ENCODE data around the gene CNOT3. TPM values are rescaled to one million over a fixed set of nuclear protein-coding genes. Genes with fewer than 3 reads are reported as not detected.

CNOT3 gene
- total and polyA plus RNA-seq, 9 of the 15 experiments (the other 6 are each of a cell fraction or from before 2014, with no cell fraction given): 0.27 to 60.4 (median 9.9) TPM

- TF ChIP-seq SAP30 (IDR thresholded peaks at IDR 0.05; ENCODE audit: borderline replicate concordance, insufficient read depth, low read depth, low read length, poor library complexity, severe bottlenecking) (peak; percentile 77), NCOR1 (IDR thresholded peaks at IDR 0.05) (no peak), NFIX (CRISPR knock-in tag; IDR thresholded peaks at IDR 0.05; ENCODE audit: low read depth) (no peak), MCM5 (IDR thresholded peaks at IDR 0.05; ENCODE audit: low read depth) (no peak), HBP1 (CRISPR knock-in tag; IDR thresholded peaks at IDR 0.05) (no peak), MYC (IDR thresholded peaks at IDR 0.05; ENCODE audit: low read depth, low read length) (peak; percentile 48; the same call in 1 of the 2 replicates), MYC (CRISPR knock-in tag; IDR thresholded peaks at IDR 0.05; ENCODE audit: borderline replicate concordance, low read depth) (no peak), TBL1XR1 (IDR thresholded peaks at IDR 0.05; ENCODE audit: low read length in 2 of 2) (no peak), TFAP4 (CRISPR knock-in tag; IDR thresholded peaks at IDR 0.05; ENCODE audit: borderline replicate concordance) (peak; percentile 57; the same call in 1 of the 2 replicates), ZBTB12 (CRISPR knock-in tag; IDR thresholded peaks at IDR 0.05) (no peak), ATF1 (CRISPR knock-in tag; IDR thresholded peaks at IDR 0.05) (no peak), ATF1 (tag; IDR thresholded peaks at IDR 0.05) (peak; percentile 24; the same call in 1 of the 2 replicates), MAX (CRISPR knock-in tag; IDR thresholded peaks at IDR 0.05) (peak; percentile 38; the same call in 1 of the 2 replicates), ZNF740 (CRISPR knock-in tag; IDR thresholded peaks at IDR 0.05) (peak; percentile 58; the same call in 1 of the 2 replicates), ZNF740 (tag; IDR thresholded peaks at IDR 0.05) (peak in 1 of 2 experiments; percentile 81; a peak in 2 of 4 replicates), NKRF (IDR thresholded peaks at IDR 0.05; ENCODE audit: borderline replicate concordance) (peak; percentile 98), STAT5A (IDR thresholded peaks at IDR 0.05; ENCODE audit: borderline replicate concordance, low read length) (peak; percentile 34; the same call in 1 of the 2 replicates), PTRF (tag; IDR thresholded peaks at IDR 0.05) (no peak), YY1 (IDR thresholded peaks at IDR 0.05; ENCODE audit: borderline replicate concordance in 1 of 3, control insufficient read depth in 1 of 3, extremely low read depth in 1 of 3, insufficient read depth in 3 of 3, insufficient read length in 1 of 3, insufficient replicate concordance in 2 of 3, low read depth in 1 of 3, low read length in 2 of 3) (no peak)
These were observed 24.8 kb downstream of the CNOT3 start (continued) for GRCh38 chr19:54162241-54162805.

Data from K562 (cell line).